ENCODE measurements around the gene SCGB3A1.

Gene SCGB3A1

DNA sequence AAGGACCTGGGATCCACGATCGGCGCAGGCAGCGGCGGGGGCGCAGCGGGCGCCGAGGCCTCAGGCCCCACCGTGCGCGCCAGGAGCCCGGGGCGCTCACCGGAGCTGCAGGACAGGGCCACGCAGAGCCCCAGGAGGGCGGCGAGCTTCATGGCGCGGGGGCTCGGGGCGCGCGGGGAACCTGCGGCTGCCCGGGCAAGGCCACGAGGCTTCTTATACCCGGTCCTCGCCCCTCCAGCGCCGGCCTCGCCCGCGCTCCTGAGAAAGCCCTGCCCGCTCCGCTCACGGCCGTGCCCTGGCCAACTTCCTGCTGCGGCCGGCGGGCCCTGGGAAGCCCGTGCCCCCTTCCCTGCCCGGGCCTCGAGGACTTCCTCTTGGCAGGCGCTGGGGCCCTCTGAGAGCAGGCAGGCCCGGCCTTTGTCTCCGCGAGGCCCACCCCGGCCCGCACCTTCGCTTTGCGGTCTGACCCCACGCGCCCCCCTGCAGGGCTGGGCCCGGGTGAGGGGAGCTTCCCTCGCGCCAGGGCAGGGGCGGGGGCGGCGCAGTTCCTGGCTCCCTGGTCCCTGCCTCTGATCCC is at the start of gene SCGB3A1:
SCGB3A1 (minus strand) TSS at position 189 of the 577 bp plus-strand sequence; CDS start at position 152, 37 bp downstream.
- no peak for TF ChIP-seq ZFX (IDR thresholded peaks at IDR 0.05)
- TF ChIP-seq CTCF (conservative IDR thresholded peaks at IDR 0.05), result no peak
- H3K27ac ChIP-seq, result peak within 1 kb of the TSS; percentile 24; the same call in 1 of the 2 replicates

DNA sequence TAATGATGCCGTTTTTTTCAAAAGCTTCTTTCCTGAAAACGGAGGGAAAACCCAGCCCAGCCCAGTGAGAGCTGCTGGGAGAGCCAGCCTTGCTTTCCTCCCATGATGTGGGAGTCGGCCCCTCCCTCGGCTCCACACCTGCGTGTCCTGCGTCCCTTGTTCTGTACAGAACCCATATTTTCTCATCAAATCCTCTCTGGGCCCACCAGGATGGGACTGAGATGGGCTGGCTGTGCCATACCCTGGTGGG is 49.2 kb upstream of the SCGB3A1 start:
- H3K27ac ChIP-seq, result no peak overlapping the region
- TF ChIP-seq CTCF (conservative IDR thresholded peaks at IDR 0.05), result no peak
- no peak for TF ChIP-seq ZFX (IDR thresholded peaks at IDR 0.05)

- H3K27ac ChIP-seq, result no peak overlapping the region
- TF ChIP-seq ZFX (IDR thresholded peaks at IDR 0.05) (no peak), CTCF (conservative IDR thresholded peaks at IDR 0.05) (no peak)
These were observed 48.7 kb upstream of the SCGB3A1 start for GRCh38 chr5:180639741-180640610.

GRCh38 chr5:180639287-180639686 is 48.0 kb upstream of the SCGB3A1 start:
- H3K27ac ChIP-seq, result no peak overlapping the region
- TF ChIP-seq CTCF (conservative IDR thresholded peaks at IDR 0.05) (no peak), ZFX (IDR thresholded peaks at IDR 0.05) (no peak)

DNA sequence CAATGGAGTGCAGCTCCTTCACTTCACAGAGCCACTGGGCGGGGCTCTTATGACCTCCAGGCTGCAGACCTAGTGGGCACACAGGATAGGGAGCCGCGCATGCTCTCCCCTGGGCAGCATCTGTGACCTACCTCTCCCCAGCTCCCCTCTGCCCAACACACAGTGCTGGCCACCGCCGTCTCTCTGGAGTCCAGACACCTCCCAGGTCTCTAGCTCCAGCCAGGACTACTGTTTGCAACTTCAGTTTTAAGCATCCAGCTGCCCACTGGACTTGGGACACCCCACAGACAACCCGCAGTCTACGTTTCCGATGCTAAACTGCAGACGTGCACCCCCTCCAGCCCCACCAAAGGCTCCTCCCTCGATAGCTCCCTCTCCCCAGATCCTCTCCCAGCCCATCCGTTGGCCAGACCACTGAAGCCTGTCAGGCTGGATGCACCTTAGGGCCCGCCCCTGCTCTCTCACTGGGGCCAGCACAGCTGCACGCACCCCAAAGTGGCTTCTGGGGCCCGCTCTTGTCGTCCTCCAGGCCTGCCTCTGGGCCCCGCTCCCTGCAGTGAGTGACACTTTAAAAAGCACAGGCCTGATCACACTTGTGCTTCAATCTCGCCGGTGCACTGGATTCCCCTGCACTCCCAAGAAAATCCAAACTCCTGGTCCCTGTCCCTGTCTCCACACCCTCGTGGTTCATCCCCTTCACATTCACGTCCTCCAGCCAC is 46.8 kb upstream of the SCGB3A1 start:
- no peak overlapping the region for H3K27ac ChIP-seq
- no peak for TF ChIP-seq CTCF (conservative IDR thresholded peaks at IDR 0.05)
- TF ChIP-seq ZFX (IDR thresholded peaks at IDR 0.05), result no peak

GRCh38 chr5:180636403-180637075 is 45.2 kb upstream of the SCGB3A1 start:
- TF ChIP-seq ZFX (IDR thresholded peaks at IDR 0.05) (no peak), CTCF (conservative IDR thresholded peaks at IDR 0.05) (no peak)
- no peak overlapping the region for H3K27ac ChIP-seq

Data from C4-2B (cell line).